ENCODE data around the gene ZBTB40. TPM values are rescaled to one million over a fixed set of nuclear protein-coding genes. Genes with fewer than 3 reads are reported as not detected.

The ZBTB40 gene
- polyA plus RNA-seq, 1 of the 3 experiments (the other 2 are of a cell fraction): 5.0 TPM

- H3F3A ChIP-seq (replicated peaks; ENCODE audit: insufficient read depth): no peaks in the 10 kb centered on the region
- H3K9ac ChIP-seq: no peak overlapping the region
- H3K27ac ChIP-seq (ENCODE audit: low read depth in 2 of 2, low read length in 1 of 2): no peak overlapping the region
- no peaks in the 10 kb centered on the region for H3K9me2 ChIP-seq
- H3K4me1 ChIP-seq (ENCODE audit: control insufficient read depth in 1 of 2, insufficient read depth in 2 of 2, low read depth in 1 of 2, low read length in 1 of 2): no peaks in the 10 kb centered on the region
- 0 out of 2 replicates have a peak, but pooled peaks cover 5% of the 10 kb centered on the region for H3K27me3 ChIP-seq (ENCODE audit: insufficient read depth)
- TF ChIP-seq TAF1 (IDR thresholded peaks at IDR 0.05; ENCODE audit: borderline replicate concordance, low read depth, low read length): no peak
- TF ChIP-seq FOXM1 (IDR thresholded peaks at IDR 0.05; ENCODE audit: low read depth): no peak
- no peak for TF ChIP-seq IRF3 (IDR thresholded peaks at IDR 0.05; ENCODE audit: low read depth, low read length)
- TF ChIP-seq RCOR1 (IDR thresholded peaks at IDR 0.05; ENCODE audit: low read length): no peak
- TF ChIP-seq ELF1 (IDR thresholded peaks at IDR 0.05): no peak
- no peak for TF ChIP-seq NRF1 (IDR thresholded peaks at IDR 0.05; ENCODE audit: low read depth, low read length)
- no peak for TF ChIP-seq MXI1 (IDR thresholded peaks at IDR 0.05; ENCODE audit: low read depth, low read length)
- no peak for TF ChIP-seq CTCF (IDR thresholded peaks at IDR 0.05)
- TF ChIP-seq REST (IDR thresholded peaks at IDR 0.05; ENCODE audit: low read depth, low read length): no peak
- no peak for TF ChIP-seq MEF2A (IDR thresholded peaks at IDR 0.05; ENCODE audit: borderline replicate concordance, low read depth)
- TF ChIP-seq JUND (IDR thresholded peaks at IDR 0.05): no peak
- TF ChIP-seq PBX3 (IDR thresholded peaks at IDR 0.05): no peak
- TF ChIP-seq TCF12 (IDR thresholded peaks at IDR 0.05): no peak
- TF ChIP-seq GABPA (IDR thresholded peaks at IDR 0.05; ENCODE audit: low read depth): no peak
- TF ChIP-seq CHD2 (IDR thresholded peaks at IDR 0.05; ENCODE audit: low read length, partially characterized antibody): no peak
- no peak for TF ChIP-seq USF2 (IDR thresholded peaks at IDR 0.05; ENCODE audit: borderline replicate concordance, low read depth, low read length)
- no peak for TF ChIP-seq RFX5 (IDR thresholded peaks at IDR 0.05; ENCODE audit: low read length)
- H3K4me2 ChIP-seq: no peak overlapping the region
- no peak for DNase-seq
- no peaks in the 10 kb centered on the region for H4K20me1 ChIP-seq (ENCODE audit: insufficient read depth)
- H2AFZ ChIP-seq (ENCODE audit: low read depth): no peak overlapping the region
- peaks cover 16% of the 10 kb centered on the region for H3K9me3 ChIP-seq
- CTCF ChIA-PET: interaction anchor here (1.0 kb wide), 1 partner anchor 67 kb away, joined by 3 read pairs; no protein-coding TSS in a partner anchor
- no peaks in the 10 kb centered on the region for H3K79me2 ChIP-seq (ENCODE audit: insufficient read depth)
- H3K36me3 ChIP-seq (replicated peaks in 1 of 2; ENCODE audit: control insufficient read depth in 1 of 2, insufficient read depth in 2 of 2, low read length in 1 of 2): peaks cover 0 to 4% of the 10 kb centered on the region in 2 experiments
- no peak overlapping the region for H3K4me3 ChIP-seq (ENCODE audit: low read depth in 2 of 2, low read length in 1 of 2)
- 68% methylated on average over 13 of the region's 13 CpGs for WGBS (ENCODE audit: low lambda C conversion rate)
- POLR2A ChIA-PET: no interaction called here
Measured at GRCh38 chr1:22437573-22437972, 14.1 kb upstream of the ZBTB40 start.
